Measurements from ENCODE around the gene KLKB1.

GRCh38 chr4:186202490-186203140 lies 24.7 kb upstream of the KLKB1 start:
- TF ChIP-seq CTCF (IDR thresholded peaks at IDR 0.05) = no peak
- no peak for TF ChIP-seq POLR2A (IDR thresholded peaks at IDR 0.05)

Data from uterus (tissue), 2 donors.